ENCODE results near the gene CASP8AP2.
A peak's percentile ranks its signal among the peaks of the same experiment; 100 is the strongest.
"Not testable (repeated sequence)": the region's sequence is repeated elsewhere in the genome, so short reads cannot be mapped to it uniquely, and the experiment has no call there.

Gene CASP8AP2

GRCh38 chr6:89807581-89807980 lies 22.1 kb upstream of the CASP8AP2 start:
- Histone ChIP-seq H3K9ac (ENCODE audit: low read length) (no peak overlapping the region), H3K9me2 (replicated peaks; ENCODE audit: insufficient read depth, low read length) (no peaks in the 10 kb centered on the region), H2AFZ (ENCODE audit: low read length) (no peak overlapping the region), H4K20me1 (ENCODE audit: insufficient read depth, low read length) (no peaks in the 10 kb centered on the region; the same call in 1 of the 2 replicates), H3K4me2 (ENCODE audit: low read depth, low read length) (no peak overlapping the region), H3K27me3 (replicated peaks; ENCODE audit: insufficient read depth, low read length) (no peaks in the 10 kb centered on the region), H3K27ac (ENCODE audit: low read length) (no peak overlapping the region), H3K4me1 (ENCODE audit: low read length) (no peaks in the 10 kb centered on the region), H3K36me3 (replicated peaks; ENCODE audit: insufficient read depth, low read length) (no peaks in the 10 kb centered on the region; the same call in 1 of the 2 replicates), H3K9me3 (replicated peaks; ENCODE audit: insufficient read depth, low read length) (no peaks in the 10 kb centered on the region), H3K79me2 (ENCODE audit: low read length) (peaks cover 93% of the 10 kb centered on the region), H3K4me3 (ENCODE audit: low read length) (no peak overlapping the region), H3F3A (ENCODE audit: insufficient read depth, low read length) (no peaks in the 10 kb centered on the region)
- no peak for DNase-seq
- TF ChIP-seq CTCF (IDR thresholded peaks at IDR 0.05; ENCODE audit: low read length) (no peak), EZH2 (optimal IDR thresholded peaks at IDR 0.05; ENCODE audit: low read depth, low read length) (no peak), EZH2phosphoT487 (IDR thresholded peaks at IDR 0.05; ENCODE audit: low read length) (no peak)

- H3K27ac ChIP-seq (ENCODE audit: low read length); H3K9ac ChIP-seq (ENCODE audit: low read length); DNase-seq; H2AFZ ChIP-seq (ENCODE audit: low read length); H3K4me1 ChIP-seq (ENCODE audit: low read length); H3K4me3 ChIP-seq (ENCODE audit: low read length); H3F3A ChIP-seq (ENCODE audit: insufficient read depth, low read length); H3K36me3 ChIP-seq (replicated peaks; ENCODE audit: insufficient read depth, low read length); H3K9me3 ChIP-seq (replicated peaks; ENCODE audit: insufficient read depth, low read length); H3K9me2 ChIP-seq (replicated peaks; ENCODE audit: insufficient read depth, low read length); H3K27me3 ChIP-seq (replicated peaks; ENCODE audit: insufficient read depth, low read length); H3K4me2 ChIP-seq (ENCODE audit: low read depth, low read length): not testable (repeated sequence)
- Histone ChIP-seq H4K20me1 (ENCODE audit: insufficient read depth, low read length) (peaks cover 14% of the 10 kb centered on the region; the same call in 1 of the 2 replicates), H3K79me2 (ENCODE audit: low read length) (peaks cover 98% of the 10 kb centered on the region)
These were observed 16.3 kb upstream of the CASP8AP2 start for GRCh38 chr6:89813422-89813821.

DNA sequence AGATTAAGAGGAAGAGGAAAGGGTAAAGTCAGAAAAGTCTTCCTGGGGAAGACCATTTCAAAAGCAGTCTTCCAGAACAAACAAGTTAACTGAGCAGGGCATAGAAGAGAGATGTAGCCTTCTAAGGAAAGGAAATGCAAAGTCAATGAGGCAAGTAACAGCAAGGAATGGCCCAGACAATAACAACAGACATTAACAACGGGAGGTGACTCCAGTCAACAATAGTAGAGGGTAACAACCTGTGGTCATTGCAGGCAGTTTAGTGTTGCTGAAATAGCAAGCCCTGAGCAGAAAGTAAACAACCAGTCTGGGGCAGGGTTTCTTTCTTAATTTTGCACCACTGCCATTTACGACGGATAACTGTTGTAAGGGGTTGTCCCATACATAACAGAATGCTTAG lies 12.2 kb upstream of the CASP8AP2 start:
- no peak for DNase-seq
- Histone ChIP-seq H3K9me2 (replicated peaks; ENCODE audit: insufficient read depth, low read length) (no peaks in the 10 kb centered on the region), H3K4me2 (ENCODE audit: low read depth, low read length) (peak overlapping the region; percentile 71; the same call in 1 of the 2 replicates), H3K9ac (ENCODE audit: low read length) (no peak overlapping the region), H3K27ac (ENCODE audit: low read length) (no peak overlapping the region), H3K79me2 (ENCODE audit: low read length) (peaks cover 74% of the 10 kb centered on the region), H2AFZ (ENCODE audit: low read length) (no peak overlapping the region), H3K36me3 (replicated peaks; ENCODE audit: insufficient read depth, low read length) (no peaks in the 10 kb centered on the region), H3K27me3 (replicated peaks; ENCODE audit: insufficient read depth, low read length) (no peaks in the 10 kb centered on the region), H4K20me1 (ENCODE audit: insufficient read depth, low read length) (peaks cover 14% of the 10 kb centered on the region; the same call in 1 of the 2 replicates), H3K4me1 (ENCODE audit: low read length) (peaks cover 6% of the 10 kb centered on the region; the same call in 1 of the 2 replicates), H3K9me3 (replicated peaks; ENCODE audit: insufficient read depth, low read length) (no peaks in the 10 kb centered on the region), H3F3A (ENCODE audit: insufficient read depth, low read length) (peaks cover 10% of the 10 kb centered on the region), H3K4me3 (ENCODE audit: low read length) (no peak overlapping the region)
- TF ChIP-seq EZH2 (optimal IDR thresholded peaks at IDR 0.05; ENCODE audit: low read depth, low read length) (no peak), EZH2phosphoT487 (IDR thresholded peaks at IDR 0.05; ENCODE audit: low read length) (no peak), CTCF (IDR thresholded peaks at IDR 0.05; ENCODE audit: low read length) (no peak)

- Histone ChIP-seq H3K9me3 (replicated peaks; ENCODE audit: insufficient read depth, low read length) (no peaks in the 10 kb centered on the region), H3K79me2 (ENCODE audit: low read length) (peaks cover 59% of the 10 kb centered on the region), H3K27ac (ENCODE audit: low read length) (peak overlapping the region; percentile 84), H3K4me3 (ENCODE audit: low read length) (peak overlapping the region; percentile 77), H3K4me1 (ENCODE audit: low read length) (peaks cover 6% of the 10 kb centered on the region; the same call in 1 of the 2 replicates), H3F3A (ENCODE audit: insufficient read depth, low read length) (peaks cover 10% of the 10 kb centered on the region), H3K4me2 (ENCODE audit: low read depth, low read length) (peak overlapping the region; percentile 71), H3K27me3 (replicated peaks; ENCODE audit: insufficient read depth, low read length) (no peaks in the 10 kb centered on the region), H3K9ac (ENCODE audit: low read length) (peak overlapping the region; percentile 78), H4K20me1 (ENCODE audit: insufficient read depth, low read length) (peaks cover 14% of the 10 kb centered on the region; the same call in 1 of the 2 replicates), H3K36me3 (replicated peaks; ENCODE audit: insufficient read depth, low read length) (no peaks in the 10 kb centered on the region), H2AFZ (ENCODE audit: low read length) (peak overlapping the region; percentile 49; the same call in 1 of the 2 replicates), H3K9me2 (replicated peaks; ENCODE audit: insufficient read depth, low read length) (no peaks in the 10 kb centered on the region)
- peak; percentile 34 for DNase-seq
- 0 out of 2 replicates have a peak, but pooled peaks have one; percentile 3 for TF ChIP-seq CTCF (IDR thresholded peaks at IDR 0.05; ENCODE audit: low read length)
- no peak for TF ChIP-seq EZH2 (optimal IDR thresholded peaks at IDR 0.05; ENCODE audit: low read depth, low read length)
- TF ChIP-seq EZH2phosphoT487 (IDR thresholded peaks at IDR 0.05; ENCODE audit: low read length) = no peak
These were observed 10.7 kb upstream of the CASP8AP2 start for GRCh38 chr6:89818977-89819335.
